Natural killer cell (primary cell): ENCODE measurements around the gene TPRG1. TPM values are rescaled to one million over a fixed set of nuclear protein-coding genes. Genes with fewer than 3 reads are reported as not detected.

Experiments used
- ATAC-seq, 3 donors: fragments of 150-1000 bp in 2 of 3; fragments of 200-7000 bp in 1 of 3; cut with Tn5 transposase; 1 replicate in 1 of 3; 2 replicates in 2 of 3; pipeline ENCODE4 v1.10.0; 2021; ENCODE audit warnings: mild to moderate bottlenecking in 2 of 3, moderate library complexity in 2 of 3
- DNase-seq, 2 donors: peaks; one replicate each; pipeline versions ENCODE4 v3.0.0 to v3.0.0-alpha.2; 2013 to 2021; ENCODE audit warnings: mixed read lengths in 1 of 2
- H3K27ac ChIP-seq: one replicate; pipeline ENCODE4 v1.5.1; 2013; ENCODE audit warnings: mild to moderate bottlenecking, low read length
- H3K27me3 ChIP-seq: one replicate; pipeline ENCODE4 v1.6.1; 2013; ENCODE audit warnings: low read length; ENCODE audit not compliant: control insufficient read depth, insufficient read depth
- H3K36me3 ChIP-seq: one replicate; pipeline ENCODE4 v1.6.1; 2013; ENCODE audit warnings: low read length; ENCODE audit not compliant: control insufficient read depth, insufficient read depth
- H3K4me1 ChIP-seq: one replicate; pipeline ENCODE4 v1.6.1; 2013; ENCODE audit warnings: low read length; ENCODE audit not compliant: control insufficient read depth, insufficient read depth
- H3K4me3 ChIP-seq: one replicate; pipeline ENCODE4 v1.5.1; 2013; ENCODE audit warnings: low read length
- H3K9me3 ChIP-seq: one replicate; pipeline ENCODE4 v1.6.1; 2013; ENCODE audit warnings: low read length; ENCODE audit not compliant: control insufficient read depth, insufficient read depth
- H3K27ac Mint-ChIP-seq, 2 donors: one replicate each; pipeline ENCODE4 v1.8.0; 2022; ENCODE audit warnings: mild to moderate bottlenecking in 2 of 2, mixed read lengths in 2 of 2, moderate library complexity in 1 of 2
- H3K27me3 Mint-ChIP-seq, 2 donors: one replicate each; pipeline ENCODE4 v1.8.0; 2022; ENCODE audit warnings: low read depth in 2 of 2, mixed read lengths in 2 of 2
- H3K36me3 Mint-ChIP-seq: one replicate; pipeline ENCODE4 v1.8.0; 2022; ENCODE audit warnings: mixed read lengths
- H3K4me1 Mint-ChIP-seq, 2 donors: one replicate each; pipeline ENCODE4 v1.8.0; 2022; ENCODE audit warnings: mixed read lengths in 2 of 2
- H3K4me3 Mint-ChIP-seq: one replicate; pipeline ENCODE4 v1.8.0; 2022; ENCODE audit warnings: mild to moderate bottlenecking, moderate library complexity, mixed read lengths
- H3K9me3 Mint-ChIP-seq, 2 donors: one replicate each; pipeline ENCODE4 v1.8.0; 2022; ENCODE audit warnings: mixed read lengths in 2 of 2
- CTCF ChIP-seq: fragments of 200-600 bp; IDR thresholded peaks from one replicate; pipeline ENCODE4 v1.8.0; 2022; ENCODE audit warnings: antibody characterized with exemption
- WGBS: methylation state at CpG from one replicate; pipeline ENCODE4 v1.1.7; 2013; ENCODE audit warnings: missing lambda C conversion rate; ENCODE audit not compliant: insufficient coverage; 5-methylcytosine and 5-hydroxymethylcytosine counted together
- intact Hi-C: fragments of 100-400 bp; cut with micrococcal nuclease; formaldehyde crosslinking; loops from one replicate; pipeline ENCODE4 v1.14.2; 2022
- total RNA-seq, 4 donors: library from RNA; stranded (reverse); fragments of 120-200 nt in 1 of 4; gene quantifications; one replicate each; pipeline versions ENCODE4 v1.2.3 to v1.2.4, GENCODE V29; 2013 to 2022

The TPRG1 gene
- total RNA-seq, 3 donors from 2014 or later (not counting 1 experiment from before 2014, with no cell fraction given) = 1.3 to 4.6 (median 1.9) TPM

- Mint-ChIP-seq H3K27ac (no peak overlapping the region), H3K4me3 (no peak overlapping the region), H3K4me1 (no peaks in the 10 kb centered on the region), H3K36me3 (no peaks in the 10 kb centered on the region), H3K27me3 (peaks cover 2 to 11% of the 10 kb centered on the region in 2 donors), H3K9me3 (peaks cover 0 to 2% of the 10 kb centered on the region in 2 donors)
- H3K4me1 ChIP-seq = no peaks in the 10 kb centered on the region
- H3K9me3 ChIP-seq = no peaks in the 10 kb centered on the region
- WGBS = 90% methylated on average over 6 of the region's 6 CpGs
- no peak overlapping the region for H3K27ac ChIP-seq
- intact Hi-C loops = no loop called here
- no peaks in the 10 kb centered on the region for H3K36me3 ChIP-seq
- no peak for TF ChIP-seq CTCF
- no peak overlapping the region for H3K4me3 ChIP-seq
- DNase-seq (no peak), ATAC-seq (no peak)
- H3K27me3 ChIP-seq = no peaks in the 10 kb centered on the region
Observed at GRCh38 chr3:189202106-189202505, 30.3 kb downstream of the TPRG1 start.

- Histone ChIP-seq H3K27ac (no peak overlapping the region), H3K36me3 (no peaks in the 10 kb centered on the region), H3K27me3 (no peaks in the 10 kb centered on the region), H3K4me1 (no peaks in the 10 kb centered on the region), H3K9me3 (no peaks in the 10 kb centered on the region), H3K4me3 (no peak overlapping the region)
- H3K9me3 Mint-ChIP-seq = peaks cover 0 to 2% of the 10 kb centered on the region in 2 donors
- H3K27me3 Mint-ChIP-seq = peaks cover 7 to 11% of the 10 kb centered on the region in 2 donors
- no peak overlapping the region for H3K4me3 Mint-ChIP-seq
- WGBS = 61% methylated on average over 6 of the region's 6 CpGs
- intact Hi-C loops = no loop called here
- DNase-seq (no peak), ATAC-seq (no peak)
- H3K36me3 Mint-ChIP-seq = no peaks in the 10 kb centered on the region
- H3K27ac Mint-ChIP-seq = no peak overlapping the region
- H3K4me1 Mint-ChIP-seq = no peaks in the 10 kb centered on the region
- no peak for TF ChIP-seq CTCF
Observed at GRCh38 chr3:189202583-189202982, 30.8 kb downstream of the TPRG1 start.

GRCh38 chr3:189204167-189204866 lies 32.5 kb downstream of the TPRG1 start:
- DNase-seq (no peak), ATAC-seq (no peak)
- Mint-ChIP-seq H3K27ac (no peak overlapping the region), H3K36me3 (no peaks in the 10 kb centered on the region), H3K9me3 (peaks cover 0 to 2% of the 10 kb centered on the region in 2 donors), H3K4me1 (no peaks in the 10 kb centered on the region), H3K27me3 (peaks cover 18 to 23% of the 10 kb centered on the region in 2 donors), H3K4me3 (no peak overlapping the region)
- intact Hi-C loops = no loop called here
- TF ChIP-seq CTCF = no peak
- H3K27me3 ChIP-seq = no peaks in the 10 kb centered on the region
- WGBS = 78% methylated on average over 7 of the region's 7 CpGs
- no peak overlapping the region for H3K4me3 ChIP-seq
- no peak overlapping the region for H3K27ac ChIP-seq
- H3K36me3 ChIP-seq = no peaks in the 10 kb centered on the region
- H3K4me1 ChIP-seq = no peaks in the 10 kb centered on the region
- H3K9me3 ChIP-seq = no peaks in the 10 kb centered on the region

- Histone ChIP-seq H3K27me3 (no peaks in the 10 kb centered on the region), H3K27ac (no peak overlapping the region), H3K4me1 (no peaks in the 10 kb centered on the region), H3K4me3 (no peak overlapping the region), H3K9me3 (no peaks in the 10 kb centered on the region), H3K36me3 (no peaks in the 10 kb centered on the region)
- Mint-ChIP-seq H3K4me3 (no peak overlapping the region), H3K27me3 (peaks cover 18 to 29% of the 10 kb centered on the region in 2 donors), H3K27ac (no peak overlapping the region), H3K9me3 (peaks cover 0 to 2% of the 10 kb centered on the region in 2 donors), H3K36me3 (no peaks in the 10 kb centered on the region), H3K4me1 (no peaks in the 10 kb centered on the region)
- ATAC-seq (no peak), DNase-seq (no peak)
- TF ChIP-seq CTCF = no peak
- WGBS = 96% methylated on average over 2 of the region's 2 CpGs
- intact Hi-C loops = no loop called here
Observed at GRCh38 chr3:189204937-189205336, 33.2 kb downstream of the TPRG1 start.
